HG03521 (cell line): ENCODE results near the gene PPBP.
"Not testable (repeated sequence)": the region's sequence is repeated elsewhere in the genome, so short reads cannot be mapped to it uniquely, and the experiment has no call there.

Experiments
- ATAC-seq: cut with Tn5 transposase; IDR thresholded peaks from one replicate; pipeline ENCODE4 v1.9.1; 2021; ENCODE audit warnings: mild to moderate bottlenecking, moderate library complexity; ENCODE audit not compliant: unreplicated experiment

Gene PPBP

GRCh38 chr4:73998040-73999011, 10.3 kb upstream of the PPBP start, which contains the start of gene CXCL5:
TSS of gene CXCL5 (minus strand) at chr4:73998677. CDS start at chr4:73998581, 96 bp downstream.
- no peak for ATAC-seq

GRCh38 chr4:73992050-73992449, 4.1 kb upstream of the PPBP start:
- ATAC-seq = no peak

GRCh38 chr4:73991742-73992000, 3.7 kb upstream of the PPBP start:
- no peak for ATAC-seq

GRCh38 chr4:73990988-73991741, 3.2 kb upstream of the PPBP start:
- ATAC-seq = no peak

GRCh38 chr4:73989928-73990327, 1.9 kb upstream of the PPBP start:
- ATAC-seq = no peak

GRCh38 chr4:73989031-73989430, 1.0 kb upstream of the PPBP start:
- no peak for ATAC-seq

GRCh38 chr4:73985528-73985852, 2.5 kb downstream of the PPBP start:
- no peak for ATAC-seq

GRCh38 chr4:73984736-73985527, 3.1 kb downstream of the PPBP start:
- ATAC-seq = no peak

- ATAC-seq = not testable (repeated sequence)
Measured at GRCh38 chr4:73981175-73981574, 6.8 kb downstream of the PPBP start.

GRCh38 chr4:73979407-73979957, 8.5 kb downstream of the PPBP start:
- ATAC-seq = no peak

- ATAC-seq = no peak
Measured at GRCh38 chr4:73978886-73979285, 9.1 kb downstream of the PPBP start.

- no peak for ATAC-seq
Measured at GRCh38 chr4:73976716-73977115, 11.3 kb downstream of the PPBP start.

- no peak for ATAC-seq
Measured at GRCh38 chr4:73976217-73976616, 11.8 kb downstream of the PPBP start.

GRCh38 chr4:73974352-73974751, 13.6 kb downstream of the PPBP start:
- ATAC-seq = no peak

- no peak for ATAC-seq
Measured at GRCh38 chr4:73970945-73971344, 17.0 kb downstream of the PPBP start.

- ATAC-seq = no peak
Measured at GRCh38 chr4:73970011-73970410, 18.0 kb downstream of the PPBP start.

GRCh38 chr4:73967866-73968265, 20.1 kb downstream of the PPBP start:
- no peak for ATAC-seq

- ATAC-seq = no peak
Measured at GRCh38 chr4:73964862-73965611, 23.0 kb downstream of the PPBP start.

GRCh38 chr4:73962724-73963123, 25.3 kb downstream of the PPBP start:
- ATAC-seq = no peak

- not testable (repeated sequence) for ATAC-seq
Measured at GRCh38 chr4:73959041-73959440, 28.9 kb downstream of the PPBP start.
